Ovary (tissue), 3 donors: Measurements from ENCODE around the gene FMN1.

Source experiments
- EP300 ChIP-seq: sonication (generic); formaldehyde crosslinking; IDR thresholded peaks from one replicate; pipeline ENCODE4 v1.6.1; 2017; ENCODE audit warnings: antibody characterized with exemption
- POLR2A ChIP-seq: fragments of 450-650 bp; IDR thresholded peaks from one replicate; pipeline ENCODE4 v1.6.1; 2017; ENCODE audit warnings: antibody characterized with exemption, mild to moderate bottlenecking, moderate library complexity
- TF ChIP-seq, protein P1 (sequence below), 3 donors: fragments of 450-650 bp in 2 of 3; fragments of 200-600 bp in 1 of 3; IDR thresholded peaks; one replicate each; pipeline versions ENCODE4 v1.5.1 to v1.8.0; 2016 to 2022; ENCODE audit warnings: antibody characterized with exemption in 3 of 3, mild to moderate bottlenecking in 1 of 3
- donor health status: DM: no; HTN: no; CAD: no.

DNA sequence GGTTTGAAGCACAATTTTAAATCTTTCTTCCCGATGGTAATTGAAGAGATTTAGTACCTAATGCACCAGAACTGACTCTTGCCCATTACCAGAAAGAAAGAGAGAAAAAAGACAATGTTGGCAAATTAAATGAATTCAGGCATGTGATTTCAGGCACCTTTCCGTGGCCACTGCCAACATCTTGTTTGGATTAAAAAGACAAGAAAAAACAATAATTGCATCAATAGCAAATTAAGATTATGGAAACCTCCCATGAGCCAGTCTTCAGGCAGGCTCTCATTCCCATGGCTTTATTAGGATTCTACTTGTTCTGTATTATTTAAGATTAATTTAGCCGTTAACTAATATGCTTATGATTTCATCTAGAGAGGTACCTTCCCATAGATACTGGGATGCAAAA lies 283.7 kb downstream of the FMN1 start:
- TF ChIP-seq, protein P1, sequence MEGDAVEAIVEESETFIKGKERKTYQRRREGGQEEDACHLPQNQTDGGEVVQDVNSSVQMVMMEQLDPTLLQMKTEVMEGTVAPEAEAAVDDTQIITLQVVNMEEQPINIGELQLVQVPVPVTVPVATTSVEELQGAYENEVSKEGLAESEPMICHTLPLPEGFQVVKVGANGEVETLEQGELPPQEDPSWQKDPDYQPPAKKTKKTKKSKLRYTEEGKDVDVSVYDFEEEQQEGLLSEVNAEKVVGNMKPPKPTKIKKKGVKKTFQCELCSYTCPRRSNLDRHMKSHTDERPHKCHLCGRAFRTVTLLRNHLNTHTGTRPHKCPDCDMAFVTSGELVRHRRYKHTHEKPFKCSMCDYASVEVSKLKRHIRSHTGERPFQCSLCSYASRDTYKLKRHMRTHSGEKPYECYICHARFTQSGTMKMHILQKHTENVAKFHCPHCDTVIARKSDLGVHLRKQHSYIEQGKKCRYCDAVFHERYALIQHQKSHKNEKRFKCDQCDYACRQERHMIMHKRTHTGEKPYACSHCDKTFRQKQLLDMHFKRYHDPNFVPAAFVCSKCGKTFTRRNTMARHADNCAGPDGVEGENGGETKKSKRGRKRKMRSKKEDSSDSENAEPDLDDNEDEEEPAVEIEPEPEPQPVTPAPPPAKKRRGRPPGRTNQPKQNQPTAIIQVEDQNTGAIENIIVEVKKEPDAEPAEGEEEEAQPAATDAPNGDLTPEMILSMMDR (IDR thresholded peaks at IDR 0.05), result no peak
- TF ChIP-seq EP300 (no peak), POLR2A (no peak)
